Thoracic aorta (tissue), 2 donors: ENCODE results near the gene GLOD5. TPM values are rescaled to one million over a fixed set of nuclear protein-coding genes. Genes with fewer than 3 reads are reported as not detected.

ENCODE experiments used
- ATAC-seq: fragments of 150-250 bp; one replicate; pipeline ENCODE4 v1.8.0; 2017; ENCODE audit warnings: low read depth; ENCODE audit not compliant: insufficient number of reproducible peaks, low FRiP score
- DNase-seq: peaks from one replicate; pipeline ENCODE4 v3.0.0-alpha.2; 2020; ENCODE audit warnings: low spot score
- H3K27ac ChIP-seq, 2 donors: fragments of 200-600 bp; sonication (generic); 1 replicate in 1 of 2; 2 replicates in 1 of 2; pipeline ENCODE4 v1.5.1; 2016; ENCODE audit warnings: mild to moderate bottlenecking in 2 of 2, moderate library complexity in 2 of 2
- H3K27me3 ChIP-seq: fragments of 200-600 bp; sonication (generic); replicated peaks from 2 replicates; pipeline ENCODE4 v1.6.0; 2016; ENCODE audit warnings: mild to moderate bottlenecking; ENCODE audit not compliant: insufficient read depth
- H3K36me3 ChIP-seq: fragments of 200-600 bp; sonication (generic); one replicate; pipeline ENCODE4 v1.5.1; 2016
- H3K4me1 ChIP-seq, 2 donors: fragments of 200-600 bp; sonication (generic); 1 replicate in 1 of 2; 2 replicates in 1 of 2; pipeline versions ENCODE4 v1.5.1 to v1.6.0; 2016; ENCODE audit warnings: low read depth in 2 of 2, mild to moderate bottlenecking in 1 of 2; ENCODE audit not compliant: control insufficient read depth in 1 of 2
- H3K4me3 ChIP-seq: fragments of 200-600 bp; sonication (generic); 2 replicates; pipeline ENCODE4 v1.5.1; 2016; ENCODE audit warnings: mild to moderate bottlenecking
- H3K9me3 ChIP-seq: fragments of 200-600 bp; sonication (generic); 2 replicates; pipeline ENCODE4 v1.5.1; 2016
- CTCF ChIP-seq: fragments of 200-600 bp; sonication (generic); IDR thresholded peaks from one replicate; pipeline ENCODE4 v1.5.1; 2019; ENCODE audit warnings: antibody characterized with exemption
- total RNA-seq, 2 donors: library from RNA; depleted of rRNA; stranded (reverse); fragments of >200 nt; gene quantifications; one replicate each; pipeline versions ENCODE4 v1.1.0 to v1.2.3, GENCODE V29; 2016

GLOD5 gene
- total RNA-seq, 2 donors from 2014 or later, result not detected

GRCh38 chrX:48715876-48716502 lies 45.6 kb upstream of the GLOD5 start:
- Histone ChIP-seq H3K27ac (no peak overlapping the region), H3K27me3 (no peaks in the 10 kb centered on the region), H3K9me3 (no peaks in the 10 kb centered on the region), H3K36me3 (no peaks in the 10 kb centered on the region), H3K4me1 (no peaks in the 10 kb centered on the region), H3K4me3 (no peak overlapping the region)
- no peak for ATAC-seq
- no peak for DNase-seq
- TF ChIP-seq CTCF, result no peak

- Histone ChIP-seq H3K4me3 (no peak overlapping the region), H3K36me3 (no peaks in the 10 kb centered on the region), H3K9me3 (no peaks in the 10 kb centered on the region), H3K4me1 (no peaks in the 10 kb centered on the region), H3K27ac (no peak overlapping the region), H3K27me3 (no peaks in the 10 kb centered on the region)
- DNase-seq, result no peak
- ATAC-seq, result no peak
- no peak for TF ChIP-seq CTCF
These were observed 41.6 kb upstream of the GLOD5 start for GRCh38 chrX:48719958-48720357.

- ATAC-seq (no peak), DNase-seq (no peak)
- Histone ChIP-seq H3K36me3 (no peaks in the 10 kb centered on the region), H3K4me1 (no peaks in the 10 kb centered on the region), H3K27ac (no peak overlapping the region), H3K4me3 (no peak overlapping the region), H3K27me3 (no peaks in the 10 kb centered on the region), H3K9me3 (no peaks in the 10 kb centered on the region)
- TF ChIP-seq CTCF, result no peak
These were observed 40.8 kb upstream of the GLOD5 start for GRCh38 chrX:48720577-48721250.

- no peak for DNase-seq
- Histone ChIP-seq H3K9me3 (no peaks in the 10 kb centered on the region), H3K4me3 (no peak overlapping the region), H3K27ac (no peak overlapping the region), H3K27me3 (no peaks in the 10 kb centered on the region), H3K36me3 (no peaks in the 10 kb centered on the region), H3K4me1 (no peaks in the 10 kb centered on the region)
- TF ChIP-seq CTCF, result no peak
- ATAC-seq, result no peak
These were observed 39.6 kb upstream of the GLOD5 start for GRCh38 chrX:48721916-48722315.

- no peak overlapping the region for H3K4me3 ChIP-seq
- no peak for ATAC-seq
- H3K27ac ChIP-seq, result no peak overlapping the region
- no peaks in the 10 kb centered on the region for H3K4me1 ChIP-seq
- no peaks in the 10 kb centered on the region for H3K36me3 ChIP-seq
- DNase-seq, result no peak
- no peaks in the 10 kb centered on the region for H3K27me3 ChIP-seq
- H3K9me3 ChIP-seq, result no peaks in the 10 kb centered on the region
- no peak for TF ChIP-seq CTCF
These were observed 35.0 kb upstream of the GLOD5 start for GRCh38 chrX:48726596-48726995.
